GM10266 (cell line): Measurements from ENCODE around the gene MACO1.

Experiments used
- DNase-seq: peaks from one replicate; pipeline ENCODE4 v3.0.0; 2012; ENCODE audit errors: extremely low spot score
- CTCF ChIP-seq: IDR thresholded peaks from 2 replicates; pipeline ENCODE4 v1.5.1; 2012; ENCODE audit warnings: mild to moderate bottlenecking, low read depth; ENCODE audit not compliant: control insufficient read depth, insufficient read depth; ENCODE audit errors: missing control alignments

MACO1 gene

GRCh38 chr1:25487628-25488027 lies 56.9 kb downstream of the MACO1 start:
- peak; percentile 47 for TF ChIP-seq CTCF
- DNase-seq = no peak

DNA sequence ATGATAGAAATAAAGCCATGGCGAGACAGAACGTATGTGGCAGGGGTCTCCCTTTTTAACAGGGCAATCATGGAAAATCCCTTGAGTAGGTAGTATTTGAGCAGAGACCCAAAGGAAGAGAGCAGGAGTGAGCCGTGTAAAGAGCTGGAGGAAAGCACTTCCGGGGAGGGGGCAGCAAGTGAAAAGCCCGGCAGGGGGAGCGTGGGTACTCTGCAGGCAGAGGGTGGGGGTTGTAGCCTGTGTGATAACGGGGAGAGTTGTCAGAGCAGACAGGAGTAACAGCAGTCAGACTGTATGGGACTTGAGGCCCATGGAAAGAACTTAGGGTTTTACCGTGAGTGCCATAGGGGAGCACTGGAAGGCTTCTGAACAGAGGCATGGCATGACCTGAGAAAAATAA lies 61.6 kb downstream of the MACO1 start:
- DNase-seq = no peak
- TF ChIP-seq CTCF = no peak

DNA sequence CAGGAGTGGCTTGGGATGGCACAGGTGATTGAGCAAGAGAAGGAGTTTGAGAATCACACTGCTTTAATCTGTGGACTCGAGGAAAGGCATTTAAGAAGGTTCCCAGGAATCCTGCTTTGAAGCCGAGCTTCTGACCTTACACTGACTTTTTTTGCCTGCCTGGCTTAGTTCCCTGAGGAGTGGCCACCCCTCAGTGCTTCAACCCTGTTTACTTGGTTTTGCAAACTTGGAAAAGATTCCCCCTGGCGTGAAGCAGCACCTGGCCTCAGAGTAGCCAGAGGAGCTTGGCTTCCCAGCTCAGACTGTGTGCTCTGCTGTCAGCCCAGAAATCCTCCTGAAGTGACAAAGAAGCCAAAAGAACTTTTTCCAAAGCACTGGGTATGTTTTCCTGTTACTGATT lies 64.3 kb downstream of the MACO1 start:
- no peak for DNase-seq
- TF ChIP-seq CTCF = no peak

- no peak for DNase-seq
Observed at GRCh38 chr1:25500694-25501093, 70.0 kb downstream of the MACO1 start.

GRCh38 chr1:25501235-25502058 lies 70.8 kb downstream of the MACO1 start:
- TF ChIP-seq CTCF = peak; percentile 23
- DNase-seq = no peak

More at GRCh38 chr1:25500694-25501093, 70.0 kb downstream of the MACO1 start:
- TF ChIP-seq CTCF = no peak

DNA sequence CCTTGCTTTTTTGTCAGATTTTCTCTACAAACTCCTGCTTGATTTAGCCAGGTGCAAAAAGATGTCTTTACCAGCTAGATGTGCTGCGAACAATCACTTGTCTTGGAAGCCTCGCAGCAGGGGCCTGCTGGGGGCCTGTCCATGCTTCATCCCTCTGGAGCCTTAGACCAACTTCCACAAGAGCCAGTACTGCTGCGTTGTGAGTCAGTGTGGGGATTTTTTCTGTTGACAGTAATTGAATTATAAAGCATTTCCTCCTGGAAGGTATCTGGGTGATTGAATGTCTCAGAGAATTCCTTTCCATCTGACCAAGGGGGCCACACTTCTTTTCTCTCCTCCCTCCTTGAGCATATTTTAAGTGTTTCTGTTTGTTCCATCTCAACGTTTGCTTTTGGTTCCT lies 72.3 kb downstream of the MACO1 start:
- TF ChIP-seq CTCF = no peak
- DNase-seq = no peak

DNA sequence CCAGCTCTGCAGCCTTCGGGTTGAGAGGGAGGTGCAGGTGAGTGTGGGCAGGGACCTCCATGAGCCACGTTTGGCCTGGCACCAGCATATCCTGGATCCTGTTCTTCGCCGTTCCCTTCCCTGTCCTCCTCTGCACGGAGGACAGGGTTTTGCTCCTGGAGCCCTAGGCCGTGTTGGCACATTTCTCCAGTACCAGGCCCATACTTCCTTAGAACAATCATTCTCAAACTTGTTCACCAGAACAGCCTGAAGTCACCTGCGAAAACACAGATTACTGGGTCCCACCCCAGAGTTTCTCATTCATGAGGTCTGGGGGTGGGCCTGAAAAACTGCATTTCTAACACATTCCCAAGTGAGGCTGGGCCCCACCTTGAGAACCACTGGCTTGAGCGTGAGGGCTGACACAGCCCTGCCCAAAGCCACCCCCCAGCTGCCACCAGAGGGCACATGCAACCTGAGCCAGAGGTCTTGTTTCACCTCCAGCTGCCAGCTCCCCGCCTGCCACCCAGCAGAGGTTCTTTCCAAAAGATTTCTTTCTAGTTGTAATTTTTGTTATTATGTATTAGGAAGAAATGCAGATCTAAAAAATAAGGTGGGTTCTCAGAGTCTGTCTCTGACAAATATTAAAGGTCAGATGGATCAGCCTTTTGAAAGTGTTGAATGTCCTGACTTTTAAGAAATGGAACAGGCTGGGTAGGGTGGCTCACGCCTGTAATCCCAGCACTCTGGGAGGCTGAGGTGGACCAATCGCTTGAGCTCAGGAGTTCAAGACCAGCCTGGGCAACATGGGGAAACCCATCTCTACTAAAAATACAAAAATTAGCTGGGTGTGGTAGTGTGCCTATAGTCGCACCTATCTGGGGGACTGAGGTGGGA lies 73.1 kb downstream of the MACO1 start:
- peak; percentile 53 for TF ChIP-seq CTCF
- DNase-seq = no peak
